ACC112 (cell line): Measurements from ENCODE around the gene CHTF18.
"Not testable (repeated sequence)": the region's sequence is repeated elsewhere in the genome, so short reads cannot be mapped to it uniquely, and the experiment has no call there.

Experiments
- H2AFZ ChIP-seq: fragments of 200-600 bp; sonication (generic); one replicate; pipeline ENCODE4 v1.6.0; 2017; ENCODE audit warnings: antibody characterized with exemption, low read length; ENCODE audit not compliant: unreplicated experiment
- H3K27ac ChIP-seq: fragments of 200-600 bp; sonication (generic); 2 replicates; pipeline ENCODE4 v1.5.1; 2014; ENCODE audit warnings: low read depth, mild to moderate bottlenecking, antibody characterized with exemption, low read length, moderate library complexity
- H3K27me3 ChIP-seq: fragments of 200-600 bp; sonication (generic); 2 replicates; pipeline ENCODE4 v1.6.1; 2014; ENCODE audit warnings: mild to moderate bottlenecking, antibody characterized with exemption, low read length, moderate library complexity, mixed read lengths; ENCODE audit not compliant: insufficient read depth
- H3K36me3 ChIP-seq: fragments of 200-600 bp; sonication (generic); 2 replicates; pipeline ENCODE4 v1.6.1; 2016; ENCODE audit warnings: mild to moderate bottlenecking, antibody characterized with exemption, low read length, moderate library complexity, mixed read lengths; ENCODE audit not compliant: insufficient read depth
- H3K4me1 ChIP-seq: fragments of 200-600 bp; sonication (generic); one replicate; pipeline ENCODE4 v1.6.1; 2016; ENCODE audit warnings: low read length, mixed read lengths; ENCODE audit not compliant: insufficient read depth, unreplicated experiment, control insufficient read depth
- H3K4me3 ChIP-seq: fragments of 200-600 bp; sonication (generic); 2 replicates; pipeline ENCODE4 v1.5.1; 2014; ENCODE audit warnings: mild to moderate bottlenecking, low read depth, low read length
- H3K79me2 ChIP-seq: fragments of 200-600 bp; sonication (generic); one replicate; pipeline ENCODE4 v1.6.0; 2016; ENCODE audit warnings: low read length; ENCODE audit not compliant: control insufficient read depth, unreplicated experiment, insufficient read depth

CHTF18 gene

DNA sequence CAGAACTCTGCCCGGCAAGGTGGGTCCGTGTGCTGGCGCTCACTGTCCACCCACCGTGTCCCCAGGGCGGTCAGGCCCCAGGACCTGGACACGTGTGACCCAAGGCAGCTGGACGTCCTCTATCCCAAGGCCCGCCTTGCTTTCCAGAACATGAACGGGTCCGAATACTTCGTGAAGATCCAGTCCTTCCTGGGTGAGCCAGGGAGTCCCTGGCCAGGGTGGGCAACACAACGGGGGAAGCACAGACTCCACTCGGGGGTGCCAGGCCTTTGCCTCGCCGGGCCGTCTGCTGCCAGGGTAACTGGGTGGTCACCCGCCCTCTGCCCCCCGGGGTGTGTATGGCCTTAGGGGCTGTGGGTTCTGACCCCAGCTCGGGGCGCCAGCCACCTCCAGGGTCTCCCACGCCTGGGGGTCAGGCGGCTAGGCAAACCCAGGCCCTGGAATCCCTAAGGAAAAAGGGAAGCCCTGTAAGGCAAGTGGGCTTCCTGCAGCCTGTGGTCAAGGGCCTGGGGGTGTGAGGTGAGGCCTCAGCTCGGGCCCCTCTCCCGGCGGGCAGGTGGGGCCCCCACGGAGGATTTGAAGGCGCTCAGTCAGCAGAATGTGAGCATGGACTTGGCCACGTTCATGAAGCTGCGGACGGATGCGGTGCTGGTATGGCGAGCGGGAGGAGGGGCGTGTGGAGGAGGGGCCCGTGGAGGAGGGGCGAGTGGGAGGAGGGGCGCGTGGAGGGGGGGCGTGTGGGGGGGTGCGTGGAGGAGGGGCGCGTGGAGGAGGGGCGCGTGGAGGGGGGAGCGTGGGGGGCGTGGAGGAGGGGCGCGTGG is 21.4 kb upstream of the CHTF18 start:
- Histone ChIP-seq H3K79me2 (no peaks in the 10 kb centered on the region), H2AFZ (no peak overlapping the region), H3K4me3 (no peak overlapping the region), H3K36me3 (no peaks in the 10 kb centered on the region), H3K4me1 (no peaks in the 10 kb centered on the region), H3K27me3 (no peaks in the 10 kb centered on the region), H3K27ac (no peak overlapping the region)

GRCh38 chr16:767743-768235 is 20.6 kb upstream of the CHTF18 start:
- Histone ChIP-seq H3K79me2 (no peaks in the 10 kb centered on the region), H3K4me3 (no peak overlapping the region), H3K27me3 (no peaks in the 10 kb centered on the region), H3K36me3 (no peaks in the 10 kb centered on the region), H3K4me1 (no peaks in the 10 kb centered on the region), H2AFZ (no peak overlapping the region), H3K27ac (no peak overlapping the region)

DNA sequence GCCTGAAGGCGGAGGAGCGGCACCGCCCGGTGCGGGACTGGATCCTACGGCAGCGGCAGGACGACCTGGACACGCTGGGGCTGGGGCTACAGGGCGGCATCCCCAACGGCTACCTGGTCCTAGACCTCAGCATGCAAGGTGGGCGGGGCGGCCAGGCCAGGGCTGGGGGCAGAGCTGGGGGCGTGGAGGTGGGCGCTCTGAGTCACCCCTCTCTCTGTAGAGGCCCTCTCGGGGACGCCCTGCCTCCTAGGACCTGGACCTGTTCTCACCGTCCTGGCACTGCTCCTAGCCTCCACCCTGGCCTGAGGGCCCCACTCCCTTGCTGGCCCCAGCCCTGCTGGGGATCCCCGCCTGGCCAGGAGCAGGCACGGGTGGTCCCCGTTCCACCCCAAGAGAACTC is 20.0 kb upstream of the CHTF18 start:
- Histone ChIP-seq H3K79me2 (no peaks in the 10 kb centered on the region), H2AFZ (no peak overlapping the region), H3K4me1 (no peaks in the 10 kb centered on the region), H3K27me3 (no peaks in the 10 kb centered on the region), H3K36me3 (no peaks in the 10 kb centered on the region), H3K27ac (no peak overlapping the region), H3K4me3 (no peak overlapping the region)

GRCh38 chr16:769184-769784 is 19.1 kb upstream of the CHTF18 start:
- no peaks in the 10 kb centered on the region for H3K4me1 ChIP-seq

DNA sequence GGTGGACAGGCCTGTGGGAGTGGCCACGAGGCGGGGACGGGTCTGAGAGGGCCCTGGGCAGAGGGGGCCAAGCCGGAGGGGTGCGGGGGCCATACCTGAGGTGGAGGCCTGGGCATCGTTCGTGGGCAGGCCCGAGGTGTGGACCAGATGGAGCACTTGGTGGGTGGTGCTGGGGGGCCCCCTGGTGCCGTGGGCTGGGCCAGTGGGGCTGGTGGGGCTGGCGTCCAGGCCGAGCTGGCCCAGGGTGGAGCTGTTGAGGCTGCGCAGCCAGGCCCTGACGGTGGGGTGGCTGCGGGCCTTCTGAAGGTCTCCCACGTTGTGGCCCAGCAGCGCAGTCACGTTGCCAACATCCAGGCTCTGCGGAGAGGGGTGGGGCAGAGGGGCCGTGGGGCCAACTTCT is 18.5 kb upstream of the CHTF18 start:
- Histone ChIP-seq H3K4me3 (no peak overlapping the region), H2AFZ (no peak overlapping the region), H3K79me2 (no peaks in the 10 kb centered on the region), H3K27me3 (no peaks in the 10 kb centered on the region), H3K4me1 (no peaks in the 10 kb centered on the region), H3K36me3 (no peaks in the 10 kb centered on the region), H3K27ac (no peak overlapping the region)

More at GRCh38 chr16:769184-769784, 19.1 kb upstream of the CHTF18 start:
- H3K27me3 ChIP-seq, result no peaks in the 10 kb centered on the region
- H3K36me3 ChIP-seq, result no peaks in the 10 kb centered on the region
- no peaks in the 10 kb centered on the region for H3K79me2 ChIP-seq
- H3K4me3 ChIP-seq, result no peak overlapping the region
- no peak overlapping the region for H3K27ac ChIP-seq
- no peak overlapping the region for H2AFZ ChIP-seq

- Histone ChIP-seq H3K27ac (no peak overlapping the region), H3K79me2 (no peaks in the 10 kb centered on the region), H2AFZ (no peak overlapping the region), H3K4me3 (no peak overlapping the region), H3K4me1 (no peaks in the 10 kb centered on the region), H3K27me3 (no peaks in the 10 kb centered on the region), H3K36me3 (no peaks in the 10 kb centered on the region)
Observed at GRCh38 chr16:770411-770810, 18.0 kb upstream of the CHTF18 start.

GRCh38 chr16:772959-773358 is 15.5 kb upstream of the CHTF18 start:
- H3K4me3 ChIP-seq, result no peak overlapping the region
- H3K27ac ChIP-seq, result no peak overlapping the region
- H3K79me2 ChIP-seq, result no peaks in the 10 kb centered on the region
- H3K36me3 ChIP-seq, result no peaks in the 10 kb centered on the region
- H3K27me3 ChIP-seq, result no peaks in the 10 kb centered on the region
- H3K4me1 ChIP-seq, result no peaks in the 10 kb centered on the region
- H2AFZ ChIP-seq, result no peak overlapping the region

- no peaks in the 10 kb centered on the region for H3K36me3 ChIP-seq
- no peak overlapping the region for H3K4me3 ChIP-seq
- no peak overlapping the region for H3K27ac ChIP-seq
- no peaks in the 10 kb centered on the region for H3K27me3 ChIP-seq
- H3K4me1 ChIP-seq, result no peaks in the 10 kb centered on the region
- no peaks in the 10 kb centered on the region for H3K79me2 ChIP-seq
- no peak overlapping the region for H2AFZ ChIP-seq
Observed at GRCh38 chr16:774086-775001, 14.1 kb upstream of the CHTF18 start.

DNA sequence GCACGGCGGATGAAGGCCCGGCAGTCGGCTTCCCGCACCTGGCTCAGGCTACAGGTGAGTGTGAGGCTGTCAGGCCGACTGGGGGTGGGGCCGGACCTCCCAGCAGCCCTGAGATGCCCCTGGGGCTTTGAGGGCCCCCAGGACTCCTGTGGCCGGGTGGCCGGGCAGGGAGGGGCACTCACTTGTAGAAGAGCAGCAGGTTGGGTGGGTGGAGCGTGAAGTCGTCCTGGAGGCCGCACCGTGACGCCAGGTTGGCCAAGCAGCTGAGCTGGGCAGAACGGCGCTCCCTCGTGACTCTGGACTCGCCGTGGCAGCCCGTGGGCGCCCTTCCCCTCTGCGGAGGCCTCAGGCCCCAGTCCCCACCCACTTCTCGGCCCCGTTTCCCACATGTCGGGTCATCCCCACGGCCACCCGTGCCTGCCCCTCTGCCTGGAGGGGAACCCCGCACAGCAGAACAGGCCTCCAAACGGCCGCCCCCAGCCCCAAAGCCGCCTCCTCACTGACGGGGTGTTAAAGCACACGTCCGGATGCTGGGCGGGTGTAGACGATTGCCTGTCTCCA is 13.1 kb upstream of the CHTF18 start:
- Histone ChIP-seq H3K79me2 (no peaks in the 10 kb centered on the region), H3K4me1 (no peaks in the 10 kb centered on the region), H3K27ac (no peak overlapping the region), H3K4me3 (no peak overlapping the region), H2AFZ (no peak overlapping the region), H3K36me3 (no peaks in the 10 kb centered on the region), H3K27me3 (no peaks in the 10 kb centered on the region)

GRCh38 chr16:776298-776697 is 12.1 kb upstream of the CHTF18 start:
- not testable (repeated sequence) for H3K4me3 ChIP-seq, H2AFZ ChIP-seq, H3K4me1 ChIP-seq, H3K36me3 ChIP-seq, H3K27me3 ChIP-seq, H3K79me2 ChIP-seq, H3K27ac ChIP-seq
